Renal pelvis (tissue), 4 donors: ENCODE data around the gene GYPA. TPM values are rescaled to one million over a fixed set of nuclear protein-coding genes. Genes with fewer than 3 reads are reported as not detected.
"Not testable (repeated sequence)": the region's sequence is repeated elsewhere in the genome, so short reads cannot be mapped to it uniquely, and the experiment has no call there.

Experiments used
- DNase-seq: peaks from one replicate; pipeline ENCODE4 v3.0.0-alpha.2; 2013
- polyA plus RNA-seq, 3 donors: library from polyadenylated mRNA; unstranded; fragments of 120-200 nt; gene quantifications; one replicate each; pipeline ENCODE4 v1.2.1, GENCODE V29; 2013; ENCODE audit not compliant: insufficient read length in 3 of 3

The GYPA gene
- polyA plus RNA-seq, 3 donors = 1.4 to 5.2 (median 4.8) TPM

- DNase-seq = not testable (repeated sequence)
Observed at GRCh38 chr4:144136189-144136588, 4.3 kb downstream of the GYPA start.

- not testable (repeated sequence) for DNase-seq
Observed at GRCh38 chr4:144130167-144130566, 10.4 kb downstream of the GYPA start.

GRCh38 chr4:144129336-144129875, 11.1 kb downstream of the GYPA start:
- not testable (repeated sequence) for DNase-seq

- DNase-seq = not testable (repeated sequence)
Observed at GRCh38 chr4:144128709-144129320, 11.7 kb downstream of the GYPA start.

- not testable (repeated sequence) for DNase-seq
Observed at GRCh38 chr4:144125109-144125508, 15.4 kb downstream of the GYPA start.

- not testable (repeated sequence) for DNase-seq
Observed at GRCh38 chr4:144123982-144124635, 16.4 kb downstream of the GYPA start.

- DNase-seq = not testable (repeated sequence)
Observed at GRCh38 chr4:144123269-144123668, 17.2 kb downstream of the GYPA start.

GRCh38 chr4:144119752-144120151, 20.8 kb downstream of the GYPA start:
- DNase-seq = not testable (repeated sequence)

GRCh38 chr4:144115519-144115918, 25.0 kb downstream of the GYPA start:
- DNase-seq = no peak

- no peak for DNase-seq
Observed at GRCh38 chr4:144113546-144113945, 27.0 kb downstream of the GYPA start.

GRCh38 chr4:144104509-144105130, 35.9 kb downstream of the GYPA start:
- DNase-seq = no peak

GRCh38 chr4:144097776-144098175, 42.7 kb downstream of the GYPA start:
- not testable (repeated sequence) for DNase-seq

GRCh38 chr4:144093995-144094394, 46.5 kb downstream of the GYPA start:
- not testable (repeated sequence) for DNase-seq

- DNase-seq = not testable (repeated sequence)
Observed at GRCh38 chr4:144091181-144091580, 49.3 kb downstream of the GYPA start.

GRCh38 chr4:144090744-144091143, 49.8 kb downstream of the GYPA start:
- no peak for DNase-seq

- DNase-seq = not testable (repeated sequence)
Observed at GRCh38 chr4:144082053-144082452, 58.5 kb downstream of the GYPA start.

GRCh38 chr4:144080135-144080534, 60.4 kb downstream of the GYPA start:
- DNase-seq = not testable (repeated sequence)

- not testable (repeated sequence) for DNase-seq
Observed at GRCh38 chr4:144078746-144079145, 61.8 kb downstream of the GYPA start.

- not testable (repeated sequence) for DNase-seq
Observed at GRCh38 chr4:144061556-144061955, 79.0 kb downstream of the GYPA start.

- DNase-seq = not testable (repeated sequence)
Observed at GRCh38 chr4:144060234-144060859, 80.2 kb downstream of the GYPA start.
